Lower leg skin (tissue), 4 donors: ENCODE measurements around the gene KCNJ8. TPM values are rescaled to one million over a fixed set of nuclear protein-coding genes. Genes with fewer than 3 reads are reported as not detected.

Source experiments
- DNase-seq, 2 donors: peaks; one replicate each; pipeline ENCODE4 v3.0.0-alpha.2; 2019; ENCODE audit warnings: low spot score in 2 of 2
- H3K4me3 ChIP-seq: fragments of 200-600 bp; sonication (generic); 2 replicates; pipeline ENCODE4 v1.5.1; 2017; ENCODE audit warnings: mild to moderate bottlenecking, low read depth; ENCODE audit not compliant: poor library complexity, severe bottlenecking
- POLR2A ChIP-seq, 2 donors: fragments of 450-650 bp; IDR thresholded peaks; one replicate each; pipeline ENCODE4 v1.6.1; 2016 to 2017; ENCODE audit warnings: antibody characterized with exemption in 2 of 2, mild to moderate bottlenecking in 1 of 2, moderate library complexity in 1 of 2
- WGBS, 2 donors: methylation state at CpG; one replicate each; pipeline ENCODE4 v1.1.5; 2018; 5-methylcytosine and 5-hydroxymethylcytosine counted together
- intact Hi-C: fragments of 100-400 bp; cut with DNase I; formaldehyde crosslinking; loops from one replicate; pipeline ENCODE4 v1.15.0; 2023; ENCODE audit warnings: low total_unique reads
- total RNA-seq, 4 donors: library from RNA; depleted of rRNA; stranded (reverse); fragments of >200 nt; gene quantifications; one replicate each; pipeline ENCODE4 v1.1.0, GENCODE V29; 2016
- TF ChIP-seq, protein P1 (sequence below), 3 donors: fragments of 450-650 bp; IDR thresholded peaks; one replicate each; pipeline ENCODE4 v1.5.1; 2016; ENCODE audit warnings: antibody characterized with exemption in 3 of 3, mild to moderate bottlenecking in 3 of 3, moderate library complexity in 2 of 3

Gene KCNJ8
- total RNA-seq, 4 donors from 2014 or later: 2.2 to 9.1 (median 2.7) TPM

DNA sequence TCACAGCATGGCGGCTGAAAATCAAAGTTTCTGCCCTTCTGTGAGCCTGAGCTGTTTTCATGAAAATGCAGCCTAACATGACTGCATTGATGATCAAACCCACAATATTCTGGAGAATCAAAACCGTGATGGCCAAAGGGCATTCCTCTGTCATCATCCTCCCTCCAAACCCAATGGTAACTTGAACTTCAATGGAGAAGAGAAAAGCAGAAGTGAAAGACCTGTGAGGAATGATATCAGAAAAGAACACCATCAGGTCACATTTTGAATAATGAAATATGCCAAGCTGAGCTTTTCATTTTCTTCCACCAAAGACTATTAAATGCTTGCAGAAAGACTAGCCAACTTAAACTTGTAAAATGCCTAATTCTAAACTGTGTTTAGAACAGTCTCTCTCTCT lies 8.1 kb downstream of the KCNJ8 start:
- whole genome bisulfite sequencing, 2 donors: 81 to 92% methylated on average over 2 of the region's 2 CpGs
- TF ChIP-seq, protein P1, sequence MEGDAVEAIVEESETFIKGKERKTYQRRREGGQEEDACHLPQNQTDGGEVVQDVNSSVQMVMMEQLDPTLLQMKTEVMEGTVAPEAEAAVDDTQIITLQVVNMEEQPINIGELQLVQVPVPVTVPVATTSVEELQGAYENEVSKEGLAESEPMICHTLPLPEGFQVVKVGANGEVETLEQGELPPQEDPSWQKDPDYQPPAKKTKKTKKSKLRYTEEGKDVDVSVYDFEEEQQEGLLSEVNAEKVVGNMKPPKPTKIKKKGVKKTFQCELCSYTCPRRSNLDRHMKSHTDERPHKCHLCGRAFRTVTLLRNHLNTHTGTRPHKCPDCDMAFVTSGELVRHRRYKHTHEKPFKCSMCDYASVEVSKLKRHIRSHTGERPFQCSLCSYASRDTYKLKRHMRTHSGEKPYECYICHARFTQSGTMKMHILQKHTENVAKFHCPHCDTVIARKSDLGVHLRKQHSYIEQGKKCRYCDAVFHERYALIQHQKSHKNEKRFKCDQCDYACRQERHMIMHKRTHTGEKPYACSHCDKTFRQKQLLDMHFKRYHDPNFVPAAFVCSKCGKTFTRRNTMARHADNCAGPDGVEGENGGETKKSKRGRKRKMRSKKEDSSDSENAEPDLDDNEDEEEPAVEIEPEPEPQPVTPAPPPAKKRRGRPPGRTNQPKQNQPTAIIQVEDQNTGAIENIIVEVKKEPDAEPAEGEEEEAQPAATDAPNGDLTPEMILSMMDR (IDR thresholded peaks at IDR 0.05): no peak
- TF ChIP-seq POLR2A (IDR thresholded peaks at IDR 0.05): no peak
- H3K4me3 ChIP-seq: no peak overlapping the region
- intact Hi-C loops: no loop called here
- no peak for DNase-seq

DNA sequence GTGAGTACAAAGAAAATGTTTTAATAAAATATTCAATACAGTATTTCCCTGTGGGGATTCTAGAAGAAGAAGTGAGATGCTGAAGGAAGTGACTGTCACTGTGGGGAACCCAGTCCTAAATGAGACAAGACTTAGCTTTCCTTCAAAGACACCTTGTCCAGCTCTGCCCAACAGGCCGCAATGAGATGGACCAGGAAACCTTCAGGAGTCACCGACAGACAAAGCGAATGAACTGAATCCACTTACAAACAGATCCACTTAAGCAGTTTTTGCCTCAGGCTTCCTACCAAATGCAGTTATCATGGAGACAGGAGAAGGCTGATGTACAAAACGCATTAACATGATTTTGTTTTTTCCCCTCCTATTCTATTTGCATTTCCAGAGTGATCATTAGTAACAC lies 9.6 kb downstream of the KCNJ8 start:
- TF ChIP-seq, protein P1 (IDR thresholded peaks at IDR 0.05): no peak
- no peak for TF ChIP-seq POLR2A (IDR thresholded peaks at IDR 0.05)
- intact Hi-C loops: no loop called here
- 90 to 94% methylated on average over 4 of the region's 4 CpGs for WGBS, 2 donors
- no peak for DNase-seq
- no peak overlapping the region for H3K4me3 ChIP-seq

GRCh38 chr12:21764065-21764464 lies 10.4 kb downstream of the KCNJ8 start:
- WGBS, 2 donors: 78 to 79% methylated on average over 2 of the region's 2 CpGs
- DNase-seq: no peak
- no peak overlapping the region for H3K4me3 ChIP-seq
- intact Hi-C loops: no loop called here
- TF ChIP-seq, protein P1 (IDR thresholded peaks at IDR 0.05): no peak
- TF ChIP-seq POLR2A (IDR thresholded peaks at IDR 0.05): no peak

DNA sequence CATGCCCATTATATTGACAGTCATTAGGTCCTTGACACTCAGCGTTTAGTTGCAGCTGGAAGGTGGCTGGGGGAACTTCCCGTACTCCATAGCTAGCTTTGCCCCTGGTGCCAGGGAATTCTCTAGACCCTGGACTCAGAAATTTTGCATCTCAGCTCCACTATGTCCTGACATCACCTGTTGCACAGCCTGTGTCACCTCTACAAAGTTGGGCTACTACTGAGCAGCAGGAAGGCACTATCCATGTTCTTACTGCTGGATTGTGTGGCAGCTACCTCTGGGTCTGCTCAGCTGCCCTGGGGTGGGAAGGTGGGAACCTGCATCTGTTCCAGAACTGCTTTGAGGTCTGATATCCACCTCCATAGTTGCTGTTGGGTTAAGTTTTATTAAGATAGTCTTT lies 11.0 kb downstream of the KCNJ8 start:
- intact Hi-C loops: no loop called here
- no peak for DNase-seq
- TF ChIP-seq, protein P1 (IDR thresholded peaks at IDR 0.05): no peak
- TF ChIP-seq POLR2A (IDR thresholded peaks at IDR 0.05): no peak
- no peak overlapping the region for H3K4me3 ChIP-seq
- WGBS, 2 donors: 76 to 88% methylated on average over 2 of the region's 2 CpGs

- no peak for DNase-seq
- TF ChIP-seq POLR2A (IDR thresholded peaks at IDR 0.05): no peak
- TF ChIP-seq, protein P1 (IDR thresholded peaks at IDR 0.05): no peak
- H3K4me3 ChIP-seq: no peak overlapping the region
- WGBS, 2 donors: 89 to 93% methylated on average over 5 of the region's 5 CpGs
- intact Hi-C loops: no loop called here
Observed at GRCh38 chr12:21759737-21760136, 14.8 kb downstream of the KCNJ8 start.

DNA sequence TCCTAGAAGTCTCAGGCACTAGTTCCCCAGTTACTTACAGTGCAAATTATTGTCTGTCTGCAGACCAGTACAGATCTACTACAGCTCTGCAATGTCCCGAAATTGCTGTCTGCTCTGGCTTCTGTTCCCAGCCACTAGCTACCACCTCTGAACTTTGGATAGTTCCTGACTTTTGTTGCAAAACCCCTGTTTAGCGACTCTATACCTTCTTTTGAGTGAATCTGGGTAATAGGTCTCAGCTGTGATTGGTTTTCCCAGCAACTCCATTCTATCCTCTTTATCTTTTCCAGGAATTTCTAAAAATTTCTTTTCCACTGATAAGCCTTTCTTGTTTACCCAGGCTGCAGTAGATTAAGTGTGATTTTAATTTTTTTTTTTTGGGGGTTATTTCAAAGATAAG lies 16.8 kb downstream of the KCNJ8 start:
- TF ChIP-seq POLR2A (IDR thresholded peaks at IDR 0.05): no peak
- TF ChIP-seq, protein P1 (IDR thresholded peaks at IDR 0.05): no peak
- intact Hi-C loops: no loop called here
- 65 to 83% methylated on average over 2 of the region's 2 CpGs for WGBS, 2 donors

More for the DNA sequence above, 16.8 kb downstream of the KCNJ8 start:
- no peak overlapping the region for H3K4me3 ChIP-seq
- no peak for DNase-seq
